Astrocyte (in vitro differentiated cells and primary cell): ENCODE data around the gene SPRED2.

Experiments
- CTCF ChIP-seq: IDR thresholded peaks from 2 replicates; pipeline ENCODE4 v1.5.1; 2011; ENCODE audit warnings: low read depth, mild to moderate bottlenecking, inconsistent platforms, low read length, moderate library complexity; ENCODE audit not compliant: insufficient read depth
- EZH2 ChIP-seq: IDR thresholded peaks from 2 replicates; pipeline ENCODE4 v1.6.1; 2012; ENCODE audit warnings: mild to moderate bottlenecking, low read length, inconsistent platforms; ENCODE audit not compliant: insufficient read depth

GRCh38 chr2:65465124-65465523, 32.7 kb upstream of the SPRED2 start:
- TF ChIP-seq CTCF, result no peak
- TF ChIP-seq EZH2, result no peak
